SH-SY5Y (cell line): ENCODE measurements around the gene ARHGAP19.

Experiments used
- GATA2 ChIP-seq: IDR thresholded peaks from 2 replicates; pipeline ENCODE4 v1.6.1; 2011; ENCODE audit warnings: mild to moderate bottlenecking, low read depth, low read length
- GATA3 ChIP-seq: IDR thresholded peaks from 2 replicates; pipeline ENCODE4 v1.6.1; 2011; ENCODE audit warnings: low read depth, mild to moderate bottlenecking, low read length, moderate library complexity

- TF ChIP-seq GATA2, result no peak
- no peak for TF ChIP-seq GATA3
Measured at GRCh38 chr10:97335188-97335619, 42.8 kb upstream of the ARHGAP19 start.
